ENCODE results near the gene CHKA. TPM values are rescaled to one million over a fixed set of nuclear protein-coding genes. Genes with fewer than 3 reads are reported as not detected.

Gene CHKA
- total RNA-seq, 4 donors from 2014 or later: 27.7 to 72.5 (median 33.3) TPM

- no peak for ATAC-seq (ENCODE audit: low FRiP score)
- DNase-seq (ENCODE audit: low spot score): no peak
- TF ChIP-seq CTCF (IDR thresholded peaks at IDR 0.05): no peak
Measured at GRCh38 chr11:68017980-68018729, 103.0 kb downstream of the CHKA start.

GRCh38 chr11:68016904-68017817 is 104.0 kb downstream of the CHKA start:
- no peak for DNase-seq (ENCODE audit: low spot score)
- ATAC-seq (ENCODE audit: low FRiP score): no peak
- no peak for TF ChIP-seq CTCF (IDR thresholded peaks at IDR 0.05)

GRCh38 chr11:68016161-68016903 is 104.9 kb downstream of the CHKA start:
- DNase-seq (ENCODE audit: low spot score) (no peak), ATAC-seq (ENCODE audit: low FRiP score) (no peak)
- no peak for TF ChIP-seq CTCF (IDR thresholded peaks at IDR 0.05)

GRCh38 chr11:68015467-68015866 is 105.7 kb downstream of the CHKA start:
- no peak for ATAC-seq (ENCODE audit: low FRiP score)
- TF ChIP-seq CTCF (IDR thresholded peaks at IDR 0.05): no peak
- no peak for DNase-seq (ENCODE audit: low spot score)

GRCh38 chr11:68014947-68015447 is 106.2 kb downstream of the CHKA start:
- DNase-seq (ENCODE audit: low spot score): no peak
- TF ChIP-seq CTCF (IDR thresholded peaks at IDR 0.05): no peak
- no peak for ATAC-seq (ENCODE audit: low FRiP score)

- ATAC-seq (ENCODE audit: low FRiP score) (peak; percentile 49), DNase-seq (ENCODE audit: low spot score) (no peak)
- TF ChIP-seq CTCF (IDR thresholded peaks at IDR 0.05): no peak
Measured at GRCh38 chr11:68014157-68014946, 106.8 kb downstream of the CHKA start.
